OCI-LY7 (cell line): Measurements from ENCODE around the gene COL4A2. TPM values are rescaled to one million over a fixed set of nuclear protein-coding genes. Genes with fewer than 3 reads are reported as not detected.

Experiments used
- BruUV-seq: library from RNA; stranded (reverse); fragments of 400-500 nt; replicated peaks from 2 replicates; lab custom pipeline; 2021; lab: Mats Ljungman, UMichigan
- CTCF ChIA-PET: fragments of 300-600 bp; sonication (Branson Sonifier 250); formaldehyde crosslinking; loops from one replicate; lab custom pipeline; 2022; ENCODE audit warnings: antibody characterized with exemption; ENCODE audit not compliant: unreplicated experiment; lab: Charles Lee
- POLR2A ChIA-PET: fragments of 300-600 bp; sonication (Branson Sonifier 250); formaldehyde crosslinking; loops from one replicate; lab custom pipeline; 2022; ENCODE audit warnings: antibody characterized with exemption; lab: Charles Lee
- DNase-seq: peaks from one replicate; pipeline ENCODE4 v3.0.0-alpha.2; 2015; ENCODE audit warnings: low spot score
- H2AFZ ChIP-seq: fragments of 200-600 bp; sonication (generic), shearing (Covaris generic); 2 replicates; pipeline ENCODE4 v1.6.1; 2014; ENCODE audit warnings: mild to moderate bottlenecking, antibody characterized with exemption, low read length, moderate library complexity
- H3K27ac ChIP-seq: fragments of 200-600 bp; sonication (generic); 2 replicates; pipeline ENCODE4 v1.5.1; 2014; ENCODE audit warnings: mixed run types, low read depth, mild to moderate bottlenecking, moderate library complexity, low read length, inconsistent platforms; ENCODE audit not compliant: poor library complexity, severe bottlenecking
- H3K36me3 ChIP-seq: fragments of 200-600 bp; sonication (generic); 2 replicates; pipeline ENCODE4 v1.6.1; 2014; ENCODE audit warnings: mild to moderate bottlenecking, antibody characterized with exemption, low read length, moderate library complexity, mixed read lengths; ENCODE audit not compliant: insufficient read depth
- H3K4me1 ChIP-seq: fragments of 200-600 bp; sonication (generic); 2 replicates; pipeline ENCODE4 v1.5.1; 2014; ENCODE audit warnings: mild to moderate bottlenecking, low read length; ENCODE audit not compliant: insufficient read depth, poor library complexity, severe bottlenecking
- H3K4me2 ChIP-seq: fragments of 200-600 bp; sonication (generic); 2 replicates; pipeline ENCODE4 v1.6.1; 2014; ENCODE audit warnings: mild to moderate bottlenecking, low read length
- H3K4me3 ChIP-seq: fragments of 200-600 bp; sonication (generic); 2 replicates; pipeline ENCODE4 v1.5.1; 2014; ENCODE audit warnings: mild to moderate bottlenecking, low read depth, low read length; ENCODE audit not compliant: poor library complexity, severe bottlenecking
- H3K79me2 ChIP-seq: fragments of 200-600 bp; sonication (generic); 2 replicates; pipeline ENCODE4 v1.6.1; 2016; ENCODE audit warnings: low read depth, mild to moderate bottlenecking, low read length, moderate library complexity, mixed read lengths; ENCODE audit not compliant: insufficient read depth
- H3K9me2 ChIP-seq: fragments of 200-600 bp; sonication (generic); 2 replicates; pipeline ENCODE4 v1.6.1; 2016; ENCODE audit warnings: mild to moderate bottlenecking, low read length, mixed read lengths; ENCODE audit not compliant: insufficient read depth
- H3K9me3 ChIP-seq: fragments of 200-600 bp; sonication (generic); 2 replicates; pipeline ENCODE4 v1.6.1; 2014; ENCODE audit warnings: mild to moderate bottlenecking, mixed run types, low read length, mixed read lengths
- H4K20me1 ChIP-seq: fragments of 200-600 bp; sonication (generic); 2 replicates; pipeline ENCODE4 v1.6.1; 2014; ENCODE audit warnings: mild to moderate bottlenecking, antibody characterized with exemption, low read length, moderate library complexity, mixed read lengths; ENCODE audit not compliant: insufficient read depth
- CTCF ChIP-seq: fragments of 200-600 bp; sonication (generic); conservative IDR thresholded peaks from 2 replicates; pipeline ENCODE4 v1.5.1; 2014; ENCODE audit warnings: mild to moderate bottlenecking, antibody characterized with exemption, low read length, moderate library complexity, mixed read lengths
- EZH2phosphoT487 ChIP-seq: fragments of 200-600 bp; sonication (generic); IDR thresholded peaks from 2 replicates; pipeline ENCODE4 v1.6.1; 2018; ENCODE audit warnings: low read depth, borderline replicate concordance, mild to moderate bottlenecking, mixed run types, antibody characterized with exemption, low read length, moderate library complexity, mixed read lengths
- intact Hi-C: fragments of 100-400 bp; cut with micrococcal nuclease; formaldehyde crosslinking; loops from one replicate; pipeline ENCODE4 v1.10.0; 2022; ENCODE audit not compliant: unreplicated experiment
- total RNA-seq, 2 experiments: library from RNA; depleted of rRNA in 1 of 2; stranded (reverse); fragments of >200 nt in 1 of 2; shearing (Covaris generic) in 1 of 2; gene quantifications; 2 replicates each; pipeline ENCODE4 v1.2.3, GENCODE V29; 2014 to 2022

COL4A2 gene
- total RNA-seq, 2 experiments from 2014 or later = 0.34 TPM; not detected in 1

DNA sequence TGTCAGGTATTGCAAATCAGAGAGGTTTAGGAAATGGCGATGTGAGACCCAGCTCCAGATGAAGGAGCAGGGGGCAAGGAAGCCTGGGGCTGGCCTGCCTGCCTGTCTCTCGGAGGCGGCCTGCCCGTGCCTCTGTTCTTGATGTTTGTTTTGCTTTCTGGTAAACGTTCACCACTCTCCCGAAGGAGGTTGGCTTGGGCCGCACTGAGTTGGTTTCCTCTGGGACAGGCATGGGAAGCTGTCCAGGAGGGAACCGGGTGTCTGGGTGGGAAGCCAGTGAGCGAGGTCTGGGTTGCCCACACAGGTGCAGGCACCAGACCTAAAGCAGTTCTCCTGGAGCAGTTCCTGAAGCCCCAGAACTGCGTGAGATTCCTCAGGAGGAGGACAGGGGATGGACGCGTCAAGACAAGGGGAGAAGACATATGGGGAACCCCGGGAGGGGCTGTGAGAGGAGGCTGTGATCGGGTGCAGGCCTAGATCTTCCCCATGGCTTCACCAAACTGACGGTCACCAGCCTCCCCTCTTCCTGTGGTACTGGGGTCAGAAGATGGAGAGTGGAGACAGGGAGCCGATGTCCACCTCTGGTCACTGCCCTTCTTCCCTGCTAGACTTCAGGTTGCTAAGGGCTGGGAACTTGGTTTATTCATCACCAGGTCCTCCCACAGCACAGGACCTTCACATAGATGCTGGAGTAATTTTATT, 15.2 kb downstream of the COL4A2 start:
- H4K20me1 ChIP-seq = no peaks in the 10 kb centered on the region
- H3K79me2 ChIP-seq = no peaks in the 10 kb centered on the region
- CTCF ChIA-PET = no interaction called here
- H3K27ac ChIP-seq = no peak overlapping the region
- H3K4me3 ChIP-seq = no peak overlapping the region
- H3K4me2 ChIP-seq = no peak overlapping the region
- H3K4me1 ChIP-seq = no peaks in the 10 kb centered on the region
- no peak overlapping the region for H2AFZ ChIP-seq
- H3K9me3 ChIP-seq = no peaks in the 10 kb centered on the region
- TF ChIP-seq CTCF (no peak), EZH2phosphoT487 (no peak)
- no peaks in the 10 kb centered on the region for H3K9me2 ChIP-seq
- no TSS peak for BruUV-seq
- intact Hi-C loops = no loop called here
- DNase-seq = no peak
- H3K36me3 ChIP-seq = no peaks in the 10 kb centered on the region
- POLR2A ChIA-PET = no interaction called here

DNA sequence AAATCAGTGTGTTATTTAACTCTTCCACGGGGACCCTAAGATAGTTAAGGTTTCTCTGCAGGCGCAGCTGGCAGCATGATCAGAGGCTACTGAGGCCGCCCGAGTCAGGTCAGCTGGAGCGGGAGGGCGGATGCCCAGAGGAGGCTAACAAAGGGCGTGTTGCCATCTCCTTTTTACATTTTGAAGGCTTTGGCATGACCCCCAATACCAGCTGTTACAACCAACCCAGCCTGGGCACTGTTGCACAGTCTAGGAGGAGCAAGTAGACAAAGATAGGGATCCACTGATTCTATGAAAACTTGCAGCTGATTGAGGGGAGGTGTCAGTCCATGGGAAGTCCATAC, 15.7 kb downstream of the COL4A2 start:
- intact Hi-C loops = no loop called here
- POLR2A ChIA-PET = interaction anchor here (0.5 kb wide), 1 partner anchor 553 kb away, joined by 3 read pairs; no protein-coding TSS in a partner anchor
- H3K36me3 ChIP-seq = no peaks in the 10 kb centered on the region

More for the DNA sequence above, 15.7 kb downstream of the COL4A2 start:
- CTCF ChIA-PET = no interaction called here
- no peak overlapping the region for H3K4me3 ChIP-seq
- no peak overlapping the region for H3K4me2 ChIP-seq
- no peak overlapping the region for H3K27ac ChIP-seq
- no peaks in the 10 kb centered on the region for H4K20me1 ChIP-seq
- TF ChIP-seq EZH2phosphoT487 (no peak), CTCF (no peak)
- no peaks in the 10 kb centered on the region for H3K4me1 ChIP-seq
- H3K9me3 ChIP-seq = no peaks in the 10 kb centered on the region
- no peaks in the 10 kb centered on the region for H3K79me2 ChIP-seq
- no peak for DNase-seq
- no TSS peak for BruUV-seq
- no peaks in the 10 kb centered on the region for H3K9me2 ChIP-seq
- no peak overlapping the region for H2AFZ ChIP-seq
